ENCODE results near the gene WDR93. TPM values are rescaled to one million over a fixed set of nuclear protein-coding genes. Genes with fewer than 3 reads are reported as not detected.

Gene WDR93
- total and polyA plus RNA-seq, 2 donors (not counting 1 experiment from before 2014, with no cell fraction given): 0.12 TPM; not detected in 1

GRCh38 chr15:89659295-89659694 lies 31.3 kb upstream of the WDR93 start:
- ChIA-PET POLR2A (no interaction called here), CTCF (no interaction called here)
- no peaks in the 10 kb centered on the region for H4K20me1 ChIP-seq (ENCODE audit: control insufficient read depth, insufficient read depth, low read length, poor library complexity, severe bottlenecking)
- H3K4me2 ChIP-seq (replicated peaks; ENCODE audit: low read depth, low read length, poor library complexity, severe bottlenecking): no peak overlapping the region
- H3K27me3 ChIP-seq (replicated peaks in 1 of 4; ENCODE audit: control extremely low read depth in 1 of 4, control insufficient read depth in 3 of 4, insufficient read depth in 4 of 4, low read length in 3 of 4): peaks cover 0 to 23% (median 17%) of the 10 kb centered on the region in 4 experiments
- no peaks in the 10 kb centered on the region for H3K79me2 ChIP-seq (ENCODE audit: control insufficient read depth, insufficient read depth, low read length)
- H3K4me1 ChIP-seq (ENCODE audit: control insufficient read depth in 2 of 2, insufficient read depth in 2 of 2, low read length in 2 of 2): peaks cover 9 to 10% of the 10 kb centered on the region in 2 donors
- no peak for DNase-seq
- peaks cover 67% of the 10 kb centered on the region for H3K27me3 Mint-ChIP-seq
- no peak overlapping the region for H3K9ac ChIP-seq (ENCODE audit: low read length)
- H2AFZ ChIP-seq (ENCODE audit: insufficient read depth, low read depth, low read length, poor library complexity, severe bottlenecking): no peak overlapping the region
- no peak for ATAC-seq (ENCODE audit: low read depth)
- H3K4me1 Mint-ChIP-seq: peaks cover 10% of the 10 kb centered on the region
- H3K9me3 ChIP-seq (ENCODE audit: control extremely low read depth in 1 of 3, control insufficient read depth in 2 of 3, insufficient read depth in 1 of 3, low read length in 2 of 3): peaks cover 0 to 2% (median 0%) of the 10 kb centered on the region in 3 donors
- TF ChIP-seq EZH2 (IDR thresholded peaks at IDR 0.05; ENCODE audit: borderline replicate concordance, insufficient read depth, low read depth, low read length, poor library complexity, severe bottlenecking): no peak
- TF ChIP-seq CTCF (IDR thresholded peaks at IDR 0.05): no peak
- WGBS (ENCODE audit: insufficient coverage): no CpG with 5 or more reads among the region's 2 CpGs
- H3K27ac ChIP-seq (ENCODE audit: low read length in 2 of 2): no peak overlapping the region
- H3K4me3 ChIP-seq (ENCODE audit: control extremely low read depth in 1 of 5, extremely low read depth in 1 of 5, insufficient read depth in 1 of 5, low read depth in 2 of 5, low read length in 4 of 5): no peak overlapping the region
- intact Hi-C loops (cut with micrococcal nuclease): no loop called here
- H3K36me3 ChIP-seq (replicated peaks in 1 of 2; ENCODE audit: control extremely low read depth in 1 of 2, control insufficient read depth in 1 of 2, extremely low read depth in 1 of 2, insufficient read depth in 2 of 2, low read length in 1 of 2): no peaks in the 10 kb centered on the region
- H3K4me3 Mint-ChIP-seq: no peak overlapping the region
- H3K9me3 Mint-ChIP-seq (ENCODE audit: insufficient read depth): no peaks in the 10 kb centered on the region
- H3K27ac Mint-ChIP-seq: no peak overlapping the region

GRCh38 chr15:89660556-89660955 lies 30.1 kb upstream of the WDR93 start:
- Mint-ChIP-seq H3K9me3 (ENCODE audit: insufficient read depth) (no peaks in the 10 kb centered on the region), H3K4me1 (peaks cover 10% of the 10 kb centered on the region), H3K27ac (no peak overlapping the region), H3K27me3 (peaks cover 68% of the 10 kb centered on the region), H3K4me3 (no peak overlapping the region)
- DNase-seq (no peak), ATAC-seq (ENCODE audit: low read depth) (no peak)
- H3K4me2 ChIP-seq (replicated peaks; ENCODE audit: low read depth, low read length, poor library complexity, severe bottlenecking): no peak overlapping the region
- 88% methylated on average over 1 of the region's 2 CpGs for WGBS (ENCODE audit: insufficient coverage)
- H3K27me3 ChIP-seq (replicated peaks in 1 of 4; ENCODE audit: control extremely low read depth in 1 of 4, control insufficient read depth in 3 of 4, insufficient read depth in 4 of 4, low read length in 3 of 4): peaks cover 0 to 22% (median 14%) of the 10 kb centered on the region in 4 experiments
- TF ChIP-seq EZH2 (IDR thresholded peaks at IDR 0.05; ENCODE audit: borderline replicate concordance, insufficient read depth, low read depth, low read length, poor library complexity, severe bottlenecking): no peak
- no peak for TF ChIP-seq CTCF (IDR thresholded peaks at IDR 0.05)
- no peaks in the 10 kb centered on the region for H3K36me3 ChIP-seq (replicated peaks in 1 of 2; ENCODE audit: control extremely low read depth in 1 of 2, control insufficient read depth in 1 of 2, extremely low read depth in 1 of 2, insufficient read depth in 2 of 2, low read length in 1 of 2)
- intact Hi-C loops (cut with micrococcal nuclease): no loop called here
- ChIA-PET POLR2A (no interaction called here), CTCF (no interaction called here)
- no peaks in the 10 kb centered on the region for H4K20me1 ChIP-seq (ENCODE audit: control insufficient read depth, insufficient read depth, low read length, poor library complexity, severe bottlenecking)
- H3K9ac ChIP-seq (ENCODE audit: low read length): no peak overlapping the region
- no peak overlapping the region for H2AFZ ChIP-seq (ENCODE audit: insufficient read depth, low read depth, low read length, poor library complexity, severe bottlenecking)
- H3K79me2 ChIP-seq (ENCODE audit: control insufficient read depth, insufficient read depth, low read length): no peaks in the 10 kb centered on the region
- no peak overlapping the region for H3K27ac ChIP-seq (ENCODE audit: low read length in 2 of 2)
- H3K4me3 ChIP-seq (ENCODE audit: control extremely low read depth in 1 of 5, extremely low read depth in 1 of 5, insufficient read depth in 1 of 5, low read depth in 2 of 5, low read length in 4 of 5): no peak overlapping the region
- H3K4me1 ChIP-seq (ENCODE audit: control insufficient read depth in 2 of 2, insufficient read depth in 2 of 2, low read length in 2 of 2): peaks cover 0 to 3% of the 10 kb centered on the region in 2 donors
- no peaks in the 10 kb centered on the region for H3K9me3 ChIP-seq (ENCODE audit: control extremely low read depth in 1 of 3, control insufficient read depth in 2 of 3, insufficient read depth in 1 of 3, low read length in 2 of 3)
